ENCODE measurements around the gene TP53. TPM values are rescaled to one million over a fixed set of nuclear protein-coding genes. Genes with fewer than 3 reads are reported as not detected.

Gene TP53
- total and polyA plus RNA-seq, 2 of the 4 experiments (the other 2 are of a cell fraction), result 31.2 to 48.5 TPM

DNA sequence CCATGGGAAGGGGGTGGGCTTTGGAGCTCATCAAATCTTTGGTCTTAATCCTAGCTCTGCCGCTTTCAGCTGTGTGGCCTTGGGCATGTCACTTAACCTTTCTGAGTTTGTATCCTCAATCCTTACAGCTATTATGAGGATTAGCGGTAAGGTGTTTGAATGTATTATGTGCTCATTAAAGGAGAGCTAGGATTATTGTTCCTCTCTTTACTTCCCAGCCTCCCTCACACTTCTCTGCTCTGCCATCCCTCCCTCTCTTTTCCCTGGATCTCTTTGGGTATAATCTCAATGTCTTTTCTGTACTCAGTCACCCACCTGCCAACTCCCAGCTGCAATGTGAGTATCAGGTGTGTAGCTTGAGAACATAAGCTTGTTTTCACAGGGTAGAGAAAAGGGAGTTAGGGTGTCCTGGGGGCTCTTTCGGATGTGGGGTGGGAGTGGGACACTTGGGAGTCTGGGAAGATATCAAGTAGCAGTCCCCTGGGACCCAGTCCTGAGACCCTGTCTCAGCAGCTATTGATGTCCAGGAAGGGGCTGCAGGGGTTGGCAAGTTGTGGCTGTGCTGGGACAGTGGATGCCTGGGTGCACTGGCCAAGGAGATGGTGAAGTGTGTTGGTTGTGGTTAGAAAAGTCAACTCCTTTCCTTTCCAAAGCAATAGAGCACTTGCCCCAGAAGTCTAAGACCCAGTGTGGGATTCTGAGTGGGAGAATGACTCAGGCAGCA is 19.5 kb upstream of the TP53 start:
- no peaks in the 10 kb centered on the region for H4K20me1 ChIP-seq (ENCODE audit: insufficient read depth, low read length)
- ChIA-PET CTCF (interaction anchor here (1.0 kb wide), 1 partner anchor 74 kb away, joined by 3 read pairs; no protein-coding TSS in a partner anchor), POLR2A (ENCODE audit: unreplicated experiment) (no interaction called here)
- H2BK120ac ChIP-seq (ENCODE audit: low read depth, low read length), result no peak overlapping the region
- no TSS peak for BruUV-seq (replicated peaks)
- H2BK5ac ChIP-seq (ENCODE audit: low read depth, low read length, poor library complexity, severe bottlenecking), result no peak overlapping the region
- no peaks in the 10 kb centered on the region for H3K9me1 ChIP-seq (ENCODE audit: insufficient read depth, low read length)
- no peak for DNase-seq
- no peaks in the 10 kb centered on the region for H3K79me1 ChIP-seq (ENCODE audit: low read depth in 1 of 2, low read length in 2 of 2)
- no peak overlapping the region for H3K4me2 ChIP-seq (ENCODE audit: low read depth, low read length)
- H4K8ac ChIP-seq (ENCODE audit: low read depth in 2 of 2, low read length in 2 of 2), result no peak overlapping the region
- H4K5ac ChIP-seq (ENCODE audit: low read depth, low read length), result no peak overlapping the region
- no peak overlapping the region for H4K91ac ChIP-seq (ENCODE audit: insufficient read depth, low read depth, low read length)
- H3K23ac ChIP-seq (ENCODE audit: low read depth, low read length), result no peak overlapping the region
- no peak overlapping the region for H3K27ac ChIP-seq (ENCODE audit: insufficient read depth, low read length)
- no peak overlapping the region for H3K18ac ChIP-seq (ENCODE audit: low read depth, low read length)
- no peaks in the 10 kb centered on the region for H3K9me3 ChIP-seq (ENCODE audit: control insufficient read depth, insufficient read depth, low read length)
- H2AK5ac ChIP-seq (ENCODE audit: low read depth, low read length), result no peak overlapping the region
- peaks cover 52% of the 10 kb centered on the region for H3K27me3 ChIP-seq (ENCODE audit: control insufficient read depth, insufficient read depth, low read length)
- H3K36me3 ChIP-seq (ENCODE audit: control insufficient read depth, insufficient read depth, low read length), result peaks cover 2% of the 10 kb centered on the region; the same call in 1 of the 2 replicates
- WGBS, 2 experiments (ENCODE audit: extremely low coverage in 2 of 2, insufficient read length in 1 of 2), result no CpG with 5 or more reads among the region's 3 CpGs
- no peak overlapping the region for H3K9ac ChIP-seq (ENCODE audit: low read depth, low read length)
- in situ Hi-C loops (cut with MboI; ENCODE audit: low sequenced_read_pairs) (no loop called here), intact Hi-C loops (cut with micrococcal nuclease) (no loop called here), dilution Hi-C loops (cut with HindIII; ENCODE audit: low sequenced_read_pairs, unreplicated experiment) (no loop called here)
- no peak overlapping the region for H3K4me3 ChIP-seq (ENCODE audit: insufficient read depth, low read depth, low read length)
- no peak overlapping the region for H2BK20ac ChIP-seq (ENCODE audit: low read depth, low read length)
- H2BK15ac ChIP-seq (ENCODE audit: low read depth, low read length), result no peak overlapping the region
- no peak for ATAC-seq (ENCODE audit: low read depth)
- no peak overlapping the region for H2AK9ac ChIP-seq (replicated peaks; ENCODE audit: low read depth, low read length, poor library complexity)
- no peak overlapping the region for H2AFZ ChIP-seq (replicated peaks; ENCODE audit: low read length, poor library complexity)
- H3K4ac ChIP-seq (ENCODE audit: low read depth, low read length), result no peak overlapping the region
- peaks cover 3% of the 10 kb centered on the region; the same call in 1 of the 2 replicates for H3K4me1 ChIP-seq (ENCODE audit: control insufficient read depth, insufficient read depth, low read length)
- no peak overlapping the region for H3K14ac ChIP-seq (replicated peaks; ENCODE audit: low read depth, low read length)
- TF ChIP-seq, protein P1, sequence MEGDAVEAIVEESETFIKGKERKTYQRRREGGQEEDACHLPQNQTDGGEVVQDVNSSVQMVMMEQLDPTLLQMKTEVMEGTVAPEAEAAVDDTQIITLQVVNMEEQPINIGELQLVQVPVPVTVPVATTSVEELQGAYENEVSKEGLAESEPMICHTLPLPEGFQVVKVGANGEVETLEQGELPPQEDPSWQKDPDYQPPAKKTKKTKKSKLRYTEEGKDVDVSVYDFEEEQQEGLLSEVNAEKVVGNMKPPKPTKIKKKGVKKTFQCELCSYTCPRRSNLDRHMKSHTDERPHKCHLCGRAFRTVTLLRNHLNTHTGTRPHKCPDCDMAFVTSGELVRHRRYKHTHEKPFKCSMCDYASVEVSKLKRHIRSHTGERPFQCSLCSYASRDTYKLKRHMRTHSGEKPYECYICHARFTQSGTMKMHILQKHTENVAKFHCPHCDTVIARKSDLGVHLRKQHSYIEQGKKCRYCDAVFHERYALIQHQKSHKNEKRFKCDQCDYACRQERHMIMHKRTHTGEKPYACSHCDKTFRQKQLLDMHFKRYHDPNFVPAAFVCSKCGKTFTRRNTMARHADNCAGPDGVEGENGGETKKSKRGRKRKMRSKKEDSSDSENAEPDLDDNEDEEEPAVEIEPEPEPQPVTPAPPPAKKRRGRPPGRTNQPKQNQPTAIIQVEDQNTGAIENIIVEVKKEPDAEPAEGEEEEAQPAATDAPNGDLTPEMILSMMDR (conservative IDR thresholded peaks at IDR 0.05; ENCODE audit: low read depth, low read length), result no peak
- TF ChIP-seq CEBPB (IDR thresholded peaks at IDR 0.05; ENCODE audit: low read depth, low read length) (no peak), MXI1 (IDR thresholded peaks at IDR 0.05; ENCODE audit: borderline replicate concordance, low read depth, low read length) (no peak), NFE2L2 (IDR thresholded peaks at IDR 0.05; ENCODE audit: low read depth, low read length) (no peak), USF2 (IDR thresholded peaks at IDR 0.05; ENCODE audit: low read depth, low read length) (no peak), MAFK (IDR thresholded peaks at IDR 0.05; ENCODE audit: low read depth, low read length) (no peak), BHLHE40 (IDR thresholded peaks at IDR 0.05; ENCODE audit: low read depth, low read length) (no peak), RFX5 (IDR thresholded peaks at IDR 0.05; ENCODE audit: low read depth, low read length) (no peak)
- no peak overlapping the region for H3K56ac ChIP-seq (ENCODE audit: extremely low read depth, insufficient read depth, low read length)
